DOHH2 (cell line): ENCODE results near the gene ZDHHC1.

Source experiments
- H3F3A ChIP-seq: fragments of 200-600 bp; sonication (generic), shearing (Covaris generic); 2 replicates; pipeline ENCODE4 v1.6.0; 2016; ENCODE audit warnings: antibody characterized with exemption, mild to moderate bottlenecking; ENCODE audit not compliant: control insufficient read depth, insufficient read depth
- H3K27ac ChIP-seq: fragments of 200-600 bp; sonication (generic); 2 replicates; pipeline ENCODE4 v1.5.1; 2014; ENCODE audit warnings: low read depth, mild to moderate bottlenecking, low read length, moderate library complexity
- H3K27me3 ChIP-seq: fragments of 200-600 bp; sonication (generic); 2 replicates; pipeline ENCODE4 v1.6.1; 2014; ENCODE audit warnings: mild to moderate bottlenecking, low read length, mixed read lengths; ENCODE audit not compliant: control insufficient read depth
- H3K36me3 ChIP-seq: fragments of 200-600 bp; sonication (generic); 2 replicates; pipeline ENCODE4 v1.6.1; 2014; ENCODE audit warnings: mild to moderate bottlenecking, low read length, moderate library complexity, mixed read lengths; ENCODE audit not compliant: control insufficient read depth
- H3K4me1 ChIP-seq: fragments of 200-600 bp; sonication (generic); 2 replicates; pipeline ENCODE4 v1.6.1; 2014; ENCODE audit warnings: mild to moderate bottlenecking, low read length, mixed read lengths; ENCODE audit not compliant: control insufficient read depth
- H3K4me2 ChIP-seq: fragments of 200-600 bp; sonication (generic); 2 replicates; pipeline ENCODE4 v1.6.0; 2014; ENCODE audit warnings: mild to moderate bottlenecking, low read length, moderate library complexity
- H3K4me3 ChIP-seq: fragments of 200-600 bp; sonication (generic); 2 replicates; pipeline ENCODE4 v1.5.1; 2014; ENCODE audit warnings: mild to moderate bottlenecking, low read length, mixed read lengths
- H3K79me2 ChIP-seq: fragments of 200-600 bp; sonication (generic); 2 replicates; pipeline ENCODE4 v1.6.1; 2014; ENCODE audit warnings: mild to moderate bottlenecking, low read length, mixed read lengths; ENCODE audit not compliant: control insufficient read depth
- H3K9me2 ChIP-seq: fragments of 200-600 bp; sonication (generic); replicated peaks from 2 replicates; pipeline ENCODE4 v1.6.1; 2014; ENCODE audit warnings: mild to moderate bottlenecking, low read length, mixed read lengths; ENCODE audit not compliant: control insufficient read depth
- H3K9me3 ChIP-seq: fragments of 200-600 bp; sonication (generic); 2 replicates; pipeline ENCODE4 v1.6.1; 2014; ENCODE audit warnings: antibody characterized with exemption, low read length, mixed read lengths; ENCODE audit not compliant: control insufficient read depth, insufficient read depth
- H4K20me1 ChIP-seq: fragments of 200-600 bp; sonication (generic); 2 replicates; pipeline ENCODE4 v1.6.0; 2014; ENCODE audit warnings: low read depth, mild to moderate bottlenecking, antibody characterized with exemption, low read length, moderate library complexity; ENCODE audit not compliant: control insufficient read depth, insufficient read depth
- EZH2phosphoT487 ChIP-seq: fragments of 200-600 bp; sonication (generic); IDR thresholded peaks from 2 replicates; pipeline ENCODE4 v1.6.1; 2017; ENCODE audit warnings: borderline replicate concordance, mild to moderate bottlenecking, antibody characterized with exemption, low read length, moderate library complexity, mixed read lengths
- TF ChIP-seq, protein P1 (sequence below): fragments of 200-600 bp; sonication (generic); IDR thresholded peaks from one replicate; pipeline ENCODE4 v1.5.1; 2014; ENCODE audit warnings: antibody characterized with exemption, mild to moderate bottlenecking, low read depth, low read length; ENCODE audit not compliant: poor library complexity, severe bottlenecking

ZDHHC1 gene

DNA sequence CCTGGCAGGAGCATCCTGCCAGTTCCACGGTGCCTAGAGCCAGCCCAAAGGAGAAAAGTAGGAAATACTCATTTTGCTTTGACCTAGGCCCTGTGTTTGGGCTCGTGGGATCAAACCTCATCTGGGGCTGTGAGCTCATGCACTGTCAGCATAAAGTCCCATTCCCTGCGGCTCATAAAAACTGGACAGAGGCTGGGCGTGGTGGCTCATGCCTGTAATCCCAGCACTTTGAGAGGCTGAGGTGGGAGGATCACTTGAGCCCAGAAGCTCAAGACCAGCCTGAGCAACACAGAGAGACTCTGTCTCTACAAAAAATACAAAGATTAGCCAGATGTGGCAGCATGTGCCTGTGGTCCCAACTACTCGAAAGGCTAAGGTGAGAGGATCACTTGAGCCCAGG, 46.8 kb upstream of the ZDHHC1 start:
- Histone ChIP-seq H4K20me1 (peaks cover 5% of the 10 kb centered on the region; the same call in 1 of the 2 replicates), H3K4me3 (no peak overlapping the region), H3K36me3 (no peaks in the 10 kb centered on the region), H3K9me2 (no peaks in the 10 kb centered on the region), H3K9me3 (no peaks in the 10 kb centered on the region), H3K27me3 (no peaks in the 10 kb centered on the region), H3K79me2 (peaks cover 46% of the 10 kb centered on the region), H3K4me2 (no peak overlapping the region), H3K4me1 (peaks cover 7% of the 10 kb centered on the region), H3K27ac (no peak overlapping the region), H3F3A (no peaks in the 10 kb centered on the region)
- TF ChIP-seq, protein P1, sequence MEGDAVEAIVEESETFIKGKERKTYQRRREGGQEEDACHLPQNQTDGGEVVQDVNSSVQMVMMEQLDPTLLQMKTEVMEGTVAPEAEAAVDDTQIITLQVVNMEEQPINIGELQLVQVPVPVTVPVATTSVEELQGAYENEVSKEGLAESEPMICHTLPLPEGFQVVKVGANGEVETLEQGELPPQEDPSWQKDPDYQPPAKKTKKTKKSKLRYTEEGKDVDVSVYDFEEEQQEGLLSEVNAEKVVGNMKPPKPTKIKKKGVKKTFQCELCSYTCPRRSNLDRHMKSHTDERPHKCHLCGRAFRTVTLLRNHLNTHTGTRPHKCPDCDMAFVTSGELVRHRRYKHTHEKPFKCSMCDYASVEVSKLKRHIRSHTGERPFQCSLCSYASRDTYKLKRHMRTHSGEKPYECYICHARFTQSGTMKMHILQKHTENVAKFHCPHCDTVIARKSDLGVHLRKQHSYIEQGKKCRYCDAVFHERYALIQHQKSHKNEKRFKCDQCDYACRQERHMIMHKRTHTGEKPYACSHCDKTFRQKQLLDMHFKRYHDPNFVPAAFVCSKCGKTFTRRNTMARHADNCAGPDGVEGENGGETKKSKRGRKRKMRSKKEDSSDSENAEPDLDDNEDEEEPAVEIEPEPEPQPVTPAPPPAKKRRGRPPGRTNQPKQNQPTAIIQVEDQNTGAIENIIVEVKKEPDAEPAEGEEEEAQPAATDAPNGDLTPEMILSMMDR: no peak
- no peak for TF ChIP-seq EZH2phosphoT487

DNA sequence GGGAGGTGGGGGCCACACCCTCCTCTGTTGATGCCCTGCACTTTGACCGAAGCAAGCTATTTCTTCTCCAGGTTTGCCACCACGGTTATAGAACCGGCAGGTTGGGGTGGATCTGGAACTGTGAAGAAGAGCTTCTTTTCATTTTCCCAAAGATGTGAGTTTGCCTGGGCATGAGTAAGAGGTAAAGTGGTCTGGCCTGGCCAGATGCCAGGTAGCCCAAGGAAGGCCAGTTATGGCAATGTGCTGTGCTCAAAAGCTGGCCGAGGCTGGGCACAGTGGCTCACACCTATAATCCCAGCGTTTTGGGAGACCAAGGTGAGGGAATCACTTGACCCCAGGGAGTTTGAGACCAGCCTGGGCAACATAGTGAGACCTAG, 46.0 kb upstream of the ZDHHC1 start:
- H3K36me3 ChIP-seq: no peaks in the 10 kb centered on the region
- TF ChIP-seq, protein P1: no peak
- no peak for TF ChIP-seq EZH2phosphoT487
- H4K20me1 ChIP-seq: no peaks in the 10 kb centered on the region
- peaks cover 38% of the 10 kb centered on the region for H3K79me2 ChIP-seq
- H3K9me3 ChIP-seq: no peaks in the 10 kb centered on the region
- no peak overlapping the region for H3K27ac ChIP-seq
- H3K4me3 ChIP-seq: no peak overlapping the region
- no peaks in the 10 kb centered on the region for H3F3A ChIP-seq
- H3K4me2 ChIP-seq: no peak overlapping the region
- peaks cover 7% of the 10 kb centered on the region for H3K4me1 ChIP-seq
- H3K27me3 ChIP-seq: no peaks in the 10 kb centered on the region
- no peaks in the 10 kb centered on the region for H3K9me2 ChIP-seq

DNA sequence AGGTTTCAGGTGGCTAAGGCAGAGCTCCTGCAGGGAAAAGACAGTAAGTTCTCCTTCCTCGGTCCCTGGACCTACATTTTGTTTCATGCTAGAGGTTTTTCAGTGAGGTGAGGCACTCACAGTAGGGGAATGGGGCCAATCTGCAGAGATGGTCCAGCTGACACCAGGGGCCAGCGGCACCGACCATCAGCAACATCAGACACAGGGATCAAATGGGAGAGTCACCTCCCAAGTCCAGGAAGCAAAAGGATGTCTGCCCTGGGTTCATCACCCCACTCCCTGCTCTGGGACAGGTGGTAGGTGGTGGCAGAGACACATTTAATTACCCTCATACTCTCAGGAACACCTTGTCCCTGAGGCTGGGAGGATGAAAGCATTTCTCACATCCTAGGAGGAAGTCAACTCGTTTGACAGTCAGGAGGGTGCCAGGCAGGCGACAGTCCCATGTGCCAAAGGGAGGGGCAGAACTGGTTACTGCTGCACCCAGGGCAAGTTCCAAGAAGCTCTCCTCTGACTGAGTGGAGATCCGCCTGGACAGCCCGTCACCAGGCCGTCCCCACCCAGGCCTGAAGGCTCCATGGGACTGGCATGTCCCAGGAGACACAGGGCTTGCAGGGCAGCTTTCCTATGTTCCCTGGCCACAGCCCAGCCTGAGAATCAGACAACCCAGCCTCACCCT, 45.5 kb upstream of the ZDHHC1 start:
- H3K27me3 ChIP-seq: no peaks in the 10 kb centered on the region
- no peaks in the 10 kb centered on the region for H3K36me3 ChIP-seq
- H3K4me3 ChIP-seq: no peak overlapping the region
- no peaks in the 10 kb centered on the region for H3F3A ChIP-seq
- no peaks in the 10 kb centered on the region for H3K9me3 ChIP-seq
- H4K20me1 ChIP-seq: no peaks in the 10 kb centered on the region
- H3K9me2 ChIP-seq: no peaks in the 10 kb centered on the region
- peaks cover 37% of the 10 kb centered on the region for H3K79me2 ChIP-seq
- no peak overlapping the region for H3K27ac ChIP-seq
- TF ChIP-seq, protein P1: no peak
- no peak for TF ChIP-seq EZH2phosphoT487
- peaks cover 7% of the 10 kb centered on the region for H3K4me1 ChIP-seq
- no peak overlapping the region for H3K4me2 ChIP-seq
